Stimulated activated CD8-positive, alpha-beta memory T cell treated with anti-CD3 and anti-CD28 coated beads, Interleukin-4, amount 100 ng/mL, for 24 hours (primary cell): ENCODE data around the gene KRT34.
"Not testable (repeated sequence)": the region's sequence is repeated elsewhere in the genome, so short reads cannot be mapped to it uniquely, and the experiment has no call there.

Experiments
- DNase-seq: peaks from one replicate; pipeline ENCODE4 v3.0.0-alpha.2; 2020; ENCODE audit warnings: low read depth

KRT34 gene

GRCh38 chr17:41366070-41366469 lies 16.0 kb downstream of the KRT34 start:
- no peak for DNase-seq

GRCh38 chr17:41363881-41364280 lies 18.2 kb downstream of the KRT34 start:
- DNase-seq, result no peak

- no peak for DNase-seq
Measured at GRCh38 chr17:41360296-41360995, 21.7 kb downstream of the KRT34 start.

- DNase-seq, result no peak
Measured at GRCh38 chr17:41354536-41354935, 27.6 kb downstream of the KRT34 start.

- DNase-seq, result no peak
Measured at GRCh38 chr17:41352597-41353366, 29.3 kb downstream of the KRT34 start.

- DNase-seq, result no peak
Measured at GRCh38 chr17:41351177-41351576, 30.9 kb downstream of the KRT34 start.

GRCh38 chr17:41350381-41350878 lies 31.7 kb downstream of the KRT34 start, which contains the start of gene KRT33A:
Gene KRT33A (minus strand): TSS chr17:41350828. CDS start chr17:41350767, 61 bp downstream.
- not testable (repeated sequence) for DNase-seq

GRCh38 chr17:41347869-41348760 lies 34.0 kb downstream of the KRT34 start:
- DNase-seq, result no peak

GRCh38 chr17:41346421-41346820 lies 35.7 kb downstream of the KRT34 start:
- not testable (repeated sequence) for DNase-seq

GRCh38 chr17:41345992-41346391 lies 36.1 kb downstream of the KRT34 start:
- DNase-seq, result no peak

- DNase-seq, result no peak
Measured at GRCh38 chr17:41343029-41343428, 39.1 kb downstream of the KRT34 start.

- DNase-seq, result no peak
Measured at GRCh38 chr17:41340934-41341861, 40.9 kb downstream of the KRT34 start.

- DNase-seq, result no peak
Measured at GRCh38 chr17:41340494-41340893, 41.6 kb downstream of the KRT34 start.

GRCh38 chr17:41339571-41340172 lies 42.4 kb downstream of the KRT34 start:
- DNase-seq, result no peak

- DNase-seq, result no peak
Measured at GRCh38 chr17:41338961-41339485, 43.1 kb downstream of the KRT34 start.

- DNase-seq, result no peak
Measured at GRCh38 chr17:41335747-41336146, 46.4 kb downstream of the KRT34 start.

GRCh38 chr17:41334385-41335305 lies 47.5 kb downstream of the KRT34 start:
- DNase-seq, result no peak

- no peak for DNase-seq
Measured at GRCh38 chr17:41333836-41334235, 48.3 kb downstream of the KRT34 start.

GRCh38 chr17:41333098-41333497 lies 49.0 kb downstream of the KRT34 start:
- DNase-seq, result no peak
